A673 (cell line): ENCODE results near the gene HRNR. TPM values are rescaled to one million over a fixed set of nuclear protein-coding genes. Genes with fewer than 3 reads are reported as not detected.

Experiments used
- BruUV-seq: library from RNA; stranded (reverse); fragments of 400-500 nt; replicated peaks from 2 replicates; lab custom pipeline; 2021; lab: Mats Ljungman, UMichigan
- CTCF ChIA-PET: fragments of 300-600 bp; sonication (Branson Sonifier 250); formaldehyde crosslinking; loops from one replicate; lab custom pipeline; 2022; ENCODE audit warnings: antibody characterized with exemption; lab: Charles Lee
- POLR2A ChIA-PET: fragments of 300-600 bp; sonication (Branson Sonifier 250); formaldehyde crosslinking; loops from one replicate; lab custom pipeline; 2022; ENCODE audit warnings: antibody characterized with exemption; ENCODE audit not compliant: low non-redundant PET; lab: Charles Lee
- DNase-seq: peaks from one replicate; pipeline ENCODE4 v3.0.0-alpha.2; 2015; ENCODE audit warnings: low spot score
- H3K27ac ChIP-seq: fragments of 200-600 bp; sonication (generic); 2 replicates; pipeline ENCODE4 v1.5.1; 2016; ENCODE audit warnings: mixed run types, low read depth, mild to moderate bottlenecking, mixed read lengths, antibody characterized with exemption, low read length; ENCODE audit not compliant: poor library complexity, severe bottlenecking
- H3K27me3 ChIP-seq: fragments of 200-600 bp; sonication (generic); replicated peaks from 2 replicates; pipeline ENCODE4 v1.6.1; 2017; ENCODE audit warnings: mixed run types, low read depth, mild to moderate bottlenecking, mixed read lengths, antibody characterized with exemption, low read length; ENCODE audit not compliant: insufficient read depth, poor library complexity
- H3K36me3 ChIP-seq: fragments of 200-600 bp; sonication (generic); 2 replicates; pipeline ENCODE4 v1.6.1; 2016; ENCODE audit warnings: mixed run types, mild to moderate bottlenecking, mixed read lengths, antibody characterized with exemption, low read length; ENCODE audit not compliant: insufficient read depth, poor library complexity, severe bottlenecking
- H3K4me1 ChIP-seq: fragments of 200-600 bp; sonication (generic); 2 replicates; pipeline ENCODE4 v1.6.1; 2017; ENCODE audit warnings: mixed run types, mild to moderate bottlenecking, mixed read lengths, antibody characterized with exemption, low read length; ENCODE audit not compliant: insufficient read depth, poor library complexity, severe bottlenecking
- H3K4me3 ChIP-seq: fragments of 200-600 bp; sonication (generic); 2 replicates; pipeline ENCODE4 v1.5.1; 2016; ENCODE audit warnings: low read depth, mixed run types, mild to moderate bottlenecking, mixed read lengths, low read length; ENCODE audit not compliant: poor library complexity, severe bottlenecking
- H3K9me3 ChIP-seq: fragments of 200-600 bp; sonication (generic); 2 replicates; pipeline ENCODE4 v1.6.1; 2016; ENCODE audit warnings: mixed run types, low read depth, mild to moderate bottlenecking, mixed read lengths, antibody characterized with exemption, low read length; ENCODE audit not compliant: poor library complexity, severe bottlenecking
- EZH2 ChIP-seq: fragments of 200-600 bp; sonication (generic); IDR thresholded peaks from 2 replicates; pipeline ENCODE4 v1.6.1; 2017; ENCODE audit warnings: borderline replicate concordance, low read depth, mild to moderate bottlenecking, mixed read lengths, antibody characterized with exemption, low read length; ENCODE audit not compliant: poor library complexity, severe bottlenecking
- intact Hi-C: fragments of 100-400 bp; cut with micrococcal nuclease; formaldehyde crosslinking; loops from one replicate; pipeline ENCODE4 v1.10.0; 2022; ENCODE audit not compliant: unreplicated experiment
- total RNA-seq: library from RNA; stranded (reverse); gene quantifications from 2 replicates; pipeline ENCODE4 v1.2.3, GENCODE V29; 2021
- TF ChIP-seq, protein P1 (sequence below): fragments of 300-800, 200-600 bp; sonication (generic); conservative IDR thresholded peaks from 2 replicates; pipeline ENCODE4 v1.5.1; 2017; ENCODE audit warnings: low read depth, mild to moderate bottlenecking, antibody characterized with exemption, low read length, moderate library complexity, mixed read lengths

Gene HRNR
- total RNA-seq, 1 experiment from 2014 or later, result not detected

- no peak overlapping the region for H3K4me3 ChIP-seq
- H3K36me3 ChIP-seq, result no peaks in the 10 kb centered on the region
- H3K9me3 ChIP-seq, result no peaks in the 10 kb centered on the region
- no peaks in the 10 kb centered on the region for H3K4me1 ChIP-seq
- intact Hi-C loops, result loop anchor here (1.0 to 5.0 kb wide), 3 partner anchors 43 to 257 kb away; no protein-coding TSS in a partner anchor
- no peaks in the 10 kb centered on the region for H3K27me3 ChIP-seq
- no peak for TF ChIP-seq EZH2
- TF ChIP-seq, protein P1, sequence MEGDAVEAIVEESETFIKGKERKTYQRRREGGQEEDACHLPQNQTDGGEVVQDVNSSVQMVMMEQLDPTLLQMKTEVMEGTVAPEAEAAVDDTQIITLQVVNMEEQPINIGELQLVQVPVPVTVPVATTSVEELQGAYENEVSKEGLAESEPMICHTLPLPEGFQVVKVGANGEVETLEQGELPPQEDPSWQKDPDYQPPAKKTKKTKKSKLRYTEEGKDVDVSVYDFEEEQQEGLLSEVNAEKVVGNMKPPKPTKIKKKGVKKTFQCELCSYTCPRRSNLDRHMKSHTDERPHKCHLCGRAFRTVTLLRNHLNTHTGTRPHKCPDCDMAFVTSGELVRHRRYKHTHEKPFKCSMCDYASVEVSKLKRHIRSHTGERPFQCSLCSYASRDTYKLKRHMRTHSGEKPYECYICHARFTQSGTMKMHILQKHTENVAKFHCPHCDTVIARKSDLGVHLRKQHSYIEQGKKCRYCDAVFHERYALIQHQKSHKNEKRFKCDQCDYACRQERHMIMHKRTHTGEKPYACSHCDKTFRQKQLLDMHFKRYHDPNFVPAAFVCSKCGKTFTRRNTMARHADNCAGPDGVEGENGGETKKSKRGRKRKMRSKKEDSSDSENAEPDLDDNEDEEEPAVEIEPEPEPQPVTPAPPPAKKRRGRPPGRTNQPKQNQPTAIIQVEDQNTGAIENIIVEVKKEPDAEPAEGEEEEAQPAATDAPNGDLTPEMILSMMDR, result peak; percentile 67
- POLR2A ChIA-PET, result no interaction called here
- DNase-seq, result peak; percentile 69
- CTCF ChIA-PET, result interaction anchor here (0.5 to 2.6 kb wide), 3 partner anchors 132 to 273 kb away, joined by 9 to 13 read pairs (median 11); no protein-coding TSS in a partner anchor
- BruUV-seq, result no TSS peak
- no peak overlapping the region for H3K27ac ChIP-seq
Observed at GRCh38 chr1:152185544-152186391, 38.2 kb downstream of the HRNR start.

DNA sequence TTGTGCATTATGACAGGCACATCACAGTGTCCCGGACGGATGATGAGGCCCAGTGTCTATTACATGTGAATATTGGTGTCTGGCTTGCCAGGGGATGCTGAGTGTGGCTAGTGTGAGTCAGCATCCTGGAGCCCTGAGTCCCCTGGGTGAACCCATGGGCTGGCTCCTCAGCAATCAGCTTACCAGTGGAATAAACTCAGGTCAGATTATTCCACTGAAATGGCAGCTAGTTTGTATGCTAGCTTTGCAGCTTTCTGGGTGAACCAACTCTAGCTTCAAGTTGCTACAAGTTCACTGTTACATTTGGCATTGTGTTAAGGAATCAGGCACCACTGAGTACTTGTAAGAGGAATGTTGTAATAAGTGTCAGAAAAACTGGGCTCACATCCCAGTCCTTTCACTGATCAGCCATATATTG lies 41.0 kb downstream of the HRNR start:
- Histone ChIP-seq H3K27me3 (no peaks in the 10 kb centered on the region), H3K9me3 (no peaks in the 10 kb centered on the region), H3K27ac (no peak overlapping the region), H3K36me3 (no peaks in the 10 kb centered on the region), H3K4me1 (no peaks in the 10 kb centered on the region), H3K4me3 (no peak overlapping the region)
- BruUV-seq, result no TSS peak
- ChIA-PET CTCF (interaction anchor here (0.5 to 1.2 kb wide), 2 partner anchors 33 to 130 kb away, joined by 3 read pairs; no protein-coding TSS in a partner anchor), POLR2A (interaction anchor here (0.5 kb wide), 1 partner anchor 125 kb away, joined by 3 read pairs; no protein-coding TSS in a partner anchor)
- TF ChIP-seq, protein P1, result no peak
- TF ChIP-seq EZH2, result no peak
- DNase-seq, result no peak
- intact Hi-C loops, result no loop called here

- H3K4me3 ChIP-seq, result no peak overlapping the region
- POLR2A ChIA-PET, result interaction anchor here (0.5 kb wide), 1 partner anchor 125 kb away, joined by 3 read pairs; no protein-coding TSS in a partner anchor
- BruUV-seq, result no TSS peak
- TF ChIP-seq, protein P1, result peak; percentile 43
- TF ChIP-seq EZH2, result no peak
- H3K27ac ChIP-seq, result no peak overlapping the region
- no peaks in the 10 kb centered on the region for H3K27me3 ChIP-seq
- no peaks in the 10 kb centered on the region for H3K4me1 ChIP-seq
- no peaks in the 10 kb centered on the region for H3K36me3 ChIP-seq
- intact Hi-C loops, result no loop called here
- CTCF ChIA-PET, result interaction anchor here (1.2 kb wide), 1 partner anchor 129 kb away, joined by 3 read pairs; no protein-coding TSS in a partner anchor
- DNase-seq, result no peak
- no peaks in the 10 kb centered on the region for H3K9me3 ChIP-seq
Observed at GRCh38 chr1:152182431-152182830, 41.6 kb downstream of the HRNR start.
